Measurements from ENCODE around the gene LRP1B.

Gene LRP1B

GRCh38 chr2:141411419-141411818, 719.4 kb downstream of the LRP1B start:
- no peak for DNase-seq

- DNase-seq = no peak
Observed at GRCh38 chr2:141399270-141399669, 731.5 kb downstream of the LRP1B start.

GRCh38 chr2:141393214-141393545, 737.6 kb downstream of the LRP1B start:
- no peak for DNase-seq

- no peak for DNase-seq
Observed at GRCh38 chr2:141392517-141393213, 738.2 kb downstream of the LRP1B start.

DNA sequence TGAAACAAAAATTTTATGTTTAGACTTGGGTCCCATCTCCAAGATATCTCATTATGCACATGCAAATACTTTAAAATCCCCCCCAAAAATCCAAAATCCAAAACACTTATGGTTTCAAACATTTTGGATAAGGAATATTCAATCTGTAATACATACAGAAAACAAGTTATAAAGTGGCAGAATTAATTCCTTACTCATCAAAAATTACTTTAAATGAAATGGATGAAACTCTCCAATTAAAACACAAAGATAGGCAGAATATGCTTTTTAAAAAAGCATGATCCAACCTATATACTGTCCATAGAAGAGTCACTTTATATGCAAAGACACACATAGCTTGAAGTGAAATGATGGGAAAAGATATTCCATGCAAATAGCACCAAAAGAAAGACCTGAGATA, 744.6 kb downstream of the LRP1B start:
- DNase-seq = no peak

DNA sequence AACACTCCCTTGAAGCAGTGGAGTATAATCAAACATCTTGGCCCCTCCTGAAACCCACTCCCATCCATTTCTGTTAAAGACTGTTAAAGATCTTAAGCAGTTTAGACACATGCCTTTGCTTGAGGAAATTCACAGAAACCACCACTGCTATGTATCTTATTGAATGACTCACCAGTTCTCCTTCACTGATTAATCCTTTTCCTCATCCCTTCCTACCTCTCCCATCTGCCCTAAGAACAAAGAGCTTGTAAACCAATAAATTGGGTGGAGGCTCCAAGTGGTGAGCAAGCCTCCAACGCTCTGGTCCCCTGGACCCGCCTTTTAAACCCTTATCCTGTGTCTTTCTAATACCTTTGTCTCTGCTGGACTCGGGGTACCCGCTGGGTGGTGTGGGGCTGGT, 746.1 kb downstream of the LRP1B start:
- DNase-seq = no peak

- DNase-seq = no peak
Observed at GRCh38 chr2:141381946-141382345, 748.9 kb downstream of the LRP1B start.

- DNase-seq = no peak
Observed at GRCh38 chr2:141380008-141380979, 750.5 kb downstream of the LRP1B start.

DNA sequence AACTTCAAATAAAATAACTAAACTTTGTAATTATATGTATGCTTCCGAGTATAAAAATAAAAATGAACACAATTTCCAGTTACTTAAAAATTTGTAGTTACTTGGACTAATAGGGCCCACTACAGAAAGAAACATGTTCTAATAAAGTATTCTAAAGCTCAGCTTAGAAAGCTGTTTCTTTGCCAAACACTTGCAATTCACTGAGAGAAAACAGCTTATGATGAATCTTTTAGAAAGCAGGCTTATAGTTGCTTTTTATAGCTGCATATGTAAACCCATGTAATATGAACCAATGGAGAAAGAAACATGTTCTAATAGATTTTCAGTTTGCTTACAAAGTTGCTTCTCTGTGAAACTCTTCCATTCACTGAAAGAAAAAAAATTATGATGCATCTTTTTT, 766.0 kb downstream of the LRP1B start:
- DNase-seq = no peak

DNA sequence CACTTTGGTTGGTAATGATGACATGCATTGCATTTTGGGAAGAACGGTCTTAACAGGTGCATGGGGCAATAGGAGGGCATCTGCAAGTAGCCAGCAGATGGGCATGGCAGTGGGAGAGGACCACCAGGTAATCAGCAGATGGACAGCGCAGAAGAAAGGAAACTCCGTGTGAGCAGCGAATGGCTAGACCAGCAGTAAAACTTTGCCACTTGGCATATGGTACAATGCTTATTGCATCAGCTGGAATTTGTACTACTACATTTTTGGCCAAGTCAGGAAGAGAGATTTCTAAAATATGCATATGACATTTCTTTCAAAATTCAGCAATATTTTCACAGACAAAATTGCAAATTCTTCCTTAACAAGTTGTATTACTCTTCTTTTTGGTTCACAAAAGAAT, 768.5 kb downstream of the LRP1B start:
- no peak for DNase-seq

DNA sequence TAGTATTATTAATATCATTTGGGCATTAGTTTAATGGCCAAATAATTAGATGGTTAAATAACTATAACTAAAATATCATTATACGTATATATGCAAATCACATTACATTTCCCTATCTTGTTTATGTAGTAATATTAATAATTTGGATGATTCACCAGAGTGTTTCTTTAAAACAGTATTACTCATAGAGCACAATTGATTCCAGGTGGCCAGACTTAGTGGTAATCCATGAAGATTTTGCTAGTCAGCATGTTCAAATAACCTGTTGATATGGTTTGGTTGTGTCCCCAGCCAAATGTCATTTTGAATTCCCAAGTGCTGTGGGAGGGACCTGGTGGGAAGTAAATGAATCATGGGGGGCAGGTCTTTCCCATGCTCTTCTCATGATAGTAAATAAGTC, 782.3 kb downstream of the LRP1B start:
- DNase-seq = no peak

GRCh38 chr2:141341444-141341843, 789.4 kb downstream of the LRP1B start:
- DNase-seq = no peak

DNA sequence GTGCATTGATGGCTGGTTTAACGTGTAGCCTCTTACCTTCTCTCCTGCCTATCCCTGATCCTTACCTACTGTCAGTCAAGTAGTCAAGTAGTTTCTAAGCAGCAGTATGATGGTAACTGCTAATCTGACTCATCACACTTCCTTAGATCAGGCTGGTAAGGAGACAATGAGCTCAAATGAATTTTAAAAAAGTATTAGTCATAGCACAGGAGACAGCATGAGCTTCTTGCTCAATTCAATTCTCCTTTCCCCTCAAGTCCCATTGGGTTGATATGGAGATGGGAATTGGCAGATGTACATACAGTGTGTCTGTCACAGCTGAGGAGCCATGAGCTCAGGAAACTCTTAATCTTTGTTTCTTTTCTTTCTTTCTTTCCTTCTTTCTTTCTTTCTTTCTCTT, 799.7 kb downstream of the LRP1B start:
- DNase-seq = no peak

DNA sequence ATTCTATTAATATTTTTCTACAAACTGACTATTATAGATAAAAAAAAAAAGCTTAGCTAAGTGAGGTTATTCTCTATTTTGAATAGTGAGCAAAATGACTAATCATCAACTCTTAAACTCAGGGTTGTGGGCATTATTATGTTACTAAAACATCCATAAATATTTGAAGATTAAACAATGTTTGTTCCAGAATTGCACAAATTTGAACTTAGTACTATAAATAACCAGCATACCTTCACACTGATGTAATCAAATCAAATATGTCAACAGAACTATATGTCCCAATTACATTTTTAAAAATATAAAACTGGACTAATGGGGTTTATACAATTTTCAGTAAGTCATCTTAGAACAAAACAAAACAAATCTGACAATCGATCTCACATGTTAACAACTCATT, 800.9 kb downstream of the LRP1B start:
- no peak for DNase-seq

DNA sequence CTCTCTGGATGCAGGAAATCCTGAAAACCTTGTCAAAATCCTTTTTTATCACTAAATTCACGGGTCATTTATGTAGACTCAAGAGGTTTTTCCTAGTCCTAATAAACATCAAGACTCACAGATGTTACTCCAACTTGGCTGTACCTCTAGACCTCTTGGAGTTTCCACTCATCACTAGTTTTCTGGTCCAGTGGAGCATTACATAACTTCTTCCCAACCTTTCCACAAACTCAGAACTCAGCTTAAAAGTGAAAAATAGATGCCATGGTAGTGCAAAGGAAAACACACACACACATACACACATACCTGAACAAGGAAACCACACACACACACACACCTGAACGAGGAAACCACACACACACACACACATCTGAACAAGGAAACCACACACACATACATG, 807.2 kb downstream of the LRP1B start:
- no peak for DNase-seq

DNA sequence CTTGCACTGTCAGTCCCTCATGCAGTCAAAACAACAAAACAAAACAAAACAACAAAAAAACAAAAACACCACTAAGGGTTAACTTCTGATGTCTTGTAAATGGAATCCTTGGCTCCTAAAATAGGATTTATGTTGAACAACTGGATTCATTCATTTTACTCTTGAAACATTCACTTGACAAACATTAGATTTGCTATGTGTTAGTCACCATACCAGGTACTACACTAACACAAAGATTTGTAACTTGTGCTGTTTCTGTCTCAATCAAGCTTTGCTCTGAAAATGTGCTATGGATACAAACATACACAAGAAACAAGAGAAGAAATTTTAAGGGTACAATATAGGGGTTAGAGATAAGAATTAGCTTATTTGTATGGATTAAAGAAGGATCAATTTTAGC, 812.8 kb downstream of the LRP1B start:
- no peak for DNase-seq

GRCh38 chr2:141316606-141317005, 814.2 kb downstream of the LRP1B start:
- no peak for DNase-seq

- DNase-seq = no peak
Observed at GRCh38 chr2:141316103-141316502, 814.7 kb downstream of the LRP1B start.

DNA sequence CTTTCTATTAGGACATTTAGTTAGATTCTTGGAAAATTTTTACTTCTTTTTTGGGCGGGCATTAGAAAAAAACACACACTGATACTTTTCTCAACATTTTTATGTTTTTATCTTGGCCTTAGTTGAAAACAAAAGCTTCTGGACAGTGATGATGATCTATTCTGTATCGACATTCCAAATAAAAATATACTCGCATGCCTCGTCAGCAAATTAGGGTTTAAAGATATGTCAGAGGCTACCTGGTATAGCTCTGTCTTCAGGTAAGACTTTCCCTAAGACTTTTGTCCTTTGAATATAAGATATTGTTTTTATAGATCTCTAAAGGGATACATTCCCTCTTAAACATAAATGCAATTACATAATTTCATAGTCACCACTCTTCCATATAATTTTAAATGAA, 816.8 kb downstream of the LRP1B start:
- DNase-seq = no peak

GRCh38 chr2:141311430-141311829, 819.4 kb downstream of the LRP1B start:
- no peak for DNase-seq

DNA sequence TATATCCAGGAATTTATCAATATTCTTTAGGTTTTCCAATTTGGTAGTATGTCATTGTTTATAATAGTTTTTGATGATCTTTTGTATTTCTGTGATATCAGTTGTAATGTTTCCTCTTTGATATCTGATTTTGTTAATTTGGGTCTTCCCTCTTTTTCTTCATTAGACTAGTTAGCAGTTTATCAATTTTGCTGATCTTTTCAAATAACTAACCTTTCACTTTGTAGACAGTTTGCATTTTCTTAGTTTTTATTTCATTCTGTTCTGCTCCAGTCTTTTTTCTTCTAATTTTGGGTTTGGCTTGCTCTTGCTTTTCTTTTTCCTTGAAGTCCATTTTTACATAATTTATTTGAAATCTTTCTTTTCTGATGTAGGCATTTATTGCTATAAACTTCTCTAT, 824.4 kb downstream of the LRP1B start:
- no peak for DNase-seq

GRCh38 chr2:141301551-141301950, 829.3 kb downstream of the LRP1B start:
- no peak for DNase-seq

DNA sequence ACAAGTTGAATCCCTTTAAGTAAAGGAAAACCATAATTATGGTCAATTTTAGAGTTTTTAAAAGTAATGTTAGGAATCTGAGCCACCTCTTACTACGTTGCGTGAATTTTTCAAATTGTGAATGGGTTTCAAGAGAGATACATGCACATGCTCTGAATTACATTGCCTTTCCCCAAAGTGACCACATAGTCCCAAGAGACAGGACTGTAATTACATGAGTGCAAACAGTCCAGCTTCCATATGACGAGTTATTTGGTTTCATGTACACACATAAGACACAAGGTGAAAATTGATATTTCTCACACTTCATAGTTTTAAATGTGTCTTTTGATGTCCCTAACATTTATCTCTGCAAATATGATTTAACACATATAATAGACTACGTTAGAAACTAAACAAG, 850.8 kb downstream of the LRP1B start:
- no peak for DNase-seq

GRCh38 chr2:141271346-141271745, 859.5 kb downstream of the LRP1B start:
- DNase-seq = no peak
